Endothelial cell (in vitro differentiated cells): Measurements from ENCODE around the gene PLAAT3. TPM values are rescaled to one million over a fixed set of nuclear protein-coding genes. Genes with fewer than 3 reads are reported as not detected.

ENCODE experiments used
- DNase-seq: peaks from one replicate; pipeline ENCODE4 v3.0.0; 2021; ENCODE audit warnings: low spot score
- H3K27ac Mint-ChIP-seq: one replicate; pipeline ENCODE4 v1.8.0; 2021; ENCODE audit warnings: mixed read lengths, inconsistent platforms; ENCODE audit not compliant: unreplicated experiment
- H3K27me3 Mint-ChIP-seq: one replicate; pipeline ENCODE4 v1.8.0; 2021; ENCODE audit warnings: mild to moderate bottlenecking, moderate library complexity, mixed read lengths, inconsistent platforms; ENCODE audit not compliant: unreplicated experiment
- H3K36me3 Mint-ChIP-seq: one replicate; pipeline ENCODE4 v1.8.0; 2021; ENCODE audit warnings: mild to moderate bottlenecking, low read depth, mixed read lengths, inconsistent platforms; ENCODE audit not compliant: unreplicated experiment
- H3K4me1 Mint-ChIP-seq: one replicate; pipeline ENCODE4 v1.8.0; 2021; ENCODE audit warnings: mild to moderate bottlenecking, mixed read lengths, inconsistent platforms; ENCODE audit not compliant: unreplicated experiment
- H3K4me3 Mint-ChIP-seq: one replicate; pipeline ENCODE4 v1.8.0; 2021; ENCODE audit warnings: mild to moderate bottlenecking, mixed read lengths, inconsistent platforms; ENCODE audit not compliant: unreplicated experiment
- H3K9me3 Mint-ChIP-seq: one replicate; pipeline ENCODE4 v1.8.0; 2021; ENCODE audit warnings: mixed read lengths, inconsistent platforms; ENCODE audit not compliant: unreplicated experiment
- CTCF ChIP-seq: fragments of 200-600 bp; sonication (generic); IDR thresholded peaks from one replicate; pipeline ENCODE4 v1.5.0; 2021; ENCODE audit warnings: antibody characterized with exemption; ENCODE audit not compliant: unreplicated experiment
- total RNA-seq: library from RNA; stranded (reverse); fragmentation: NEBNext Ultra II Directional; extraction: Animal tissue kit (Norgen Biotek cat#: 25700); gene quantifications from one replicate; pipeline ENCODE4 v1.2.1, GENCODE V29; 2021; ENCODE audit not compliant: unreplicated experiment

PLAAT3 gene
- total RNA-seq, 1 donor from 2014 or later, result 14.1 TPM

- Mint-ChIP-seq H3K4me3 (no peak overlapping the region), H3K27ac (no peak overlapping the region), H3K4me1 (no peaks in the 10 kb centered on the region), H3K27me3 (peaks cover 2% of the 10 kb centered on the region), H3K36me3 (no peaks in the 10 kb centered on the region), H3K9me3 (no peaks in the 10 kb centered on the region)
- DNase-seq, result no peak
- TF ChIP-seq CTCF, result no peak
Observed at GRCh38 chr11:63599211-63600122, 14.8 kb downstream of the PLAAT3 start.

- no peaks in the 10 kb centered on the region for H3K36me3 Mint-ChIP-seq
Observed at GRCh38 chr11:63598556-63598955, 15.7 kb downstream of the PLAAT3 start.

GRCh38 chr11:63595296-63595695 is 18.9 kb downstream of the PLAAT3 start:
- TF ChIP-seq CTCF, result no peak
- DNase-seq, result no peak
- no peaks in the 10 kb centered on the region for H3K36me3 Mint-ChIP-seq
- H3K27ac Mint-ChIP-seq, result no peak overlapping the region
- H3K27me3 Mint-ChIP-seq, result peaks cover 2% of the 10 kb centered on the region
- no peaks in the 10 kb centered on the region for H3K4me1 Mint-ChIP-seq
- no peaks in the 10 kb centered on the region for H3K9me3 Mint-ChIP-seq
- no peak overlapping the region for H3K4me3 Mint-ChIP-seq

More at GRCh38 chr11:63598556-63598955, 15.7 kb downstream of the PLAAT3 start:
- H3K4me1 Mint-ChIP-seq, result no peaks in the 10 kb centered on the region
- DNase-seq, result no peak
- H3K4me3 Mint-ChIP-seq, result no peak overlapping the region
- H3K27ac Mint-ChIP-seq, result no peak overlapping the region
- H3K9me3 Mint-ChIP-seq, result no peaks in the 10 kb centered on the region
- no peak for TF ChIP-seq CTCF
- H3K27me3 Mint-ChIP-seq, result peaks cover 2% of the 10 kb centered on the region

- no peak for TF ChIP-seq CTCF
- Mint-ChIP-seq H3K9me3 (no peaks in the 10 kb centered on the region), H3K27me3 (peaks cover 2% of the 10 kb centered on the region), H3K4me3 (no peak overlapping the region), H3K4me1 (no peaks in the 10 kb centered on the region), H3K36me3 (no peaks in the 10 kb centered on the region), H3K27ac (no peak overlapping the region)
- DNase-seq, result no peak
Observed at GRCh38 chr11:63592975-63593395, 21.2 kb downstream of the PLAAT3 start.
